ENCODE data around the gene LARGE1.

Gene LARGE1

DNA sequence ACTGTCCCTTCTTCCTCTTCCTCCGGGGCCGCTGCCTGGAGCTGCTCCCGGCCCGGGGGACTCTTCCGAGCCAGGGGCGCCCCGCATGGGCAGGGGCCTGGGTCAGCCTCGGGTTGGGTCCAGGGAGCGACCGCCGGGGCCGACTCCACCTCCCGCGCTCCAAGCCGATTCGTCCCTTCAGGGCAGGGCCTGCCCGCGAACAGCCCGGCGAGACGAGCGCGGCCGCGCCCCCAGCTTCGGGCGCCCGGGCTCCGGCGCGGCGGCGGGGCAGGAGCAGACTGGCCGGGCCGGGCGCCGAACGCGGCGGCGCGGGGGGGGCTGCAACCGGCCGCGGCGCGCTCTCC lies at the start of gene LARGE1:
LARGE1 (minus strand) TSS at position 280 of the 344 bp plus-strand sequence.
- DNase-seq, result peak; percentile 16

DNA sequence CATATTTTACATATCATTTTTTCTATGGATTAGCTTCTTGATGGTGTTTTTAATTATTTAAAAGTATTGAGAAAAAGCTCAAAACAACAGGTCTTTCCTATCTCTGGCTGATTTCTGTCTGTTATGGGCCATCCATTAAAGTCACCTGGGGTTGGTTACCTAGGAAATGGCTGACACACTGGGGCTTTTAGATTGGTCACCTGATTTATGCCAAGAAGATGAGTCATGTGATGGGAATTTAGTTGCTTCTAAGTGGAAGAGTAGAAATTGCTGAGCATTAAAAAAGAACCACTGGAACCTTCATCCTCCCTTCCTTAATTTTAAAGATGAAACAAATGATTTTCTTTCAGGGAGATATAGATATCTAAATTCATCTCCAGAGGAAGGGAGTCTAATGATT lies 48.8 kb upstream of the LARGE1 start:
- no peak for DNase-seq

GRCh38 chr22:33964121-33964520 lies 43.8 kb upstream of the LARGE1 start:
- no peak for DNase-seq

- no peak for DNase-seq
Observed at GRCh38 chr22:33962409-33962808, 42.1 kb upstream of the LARGE1 start.

DNA sequence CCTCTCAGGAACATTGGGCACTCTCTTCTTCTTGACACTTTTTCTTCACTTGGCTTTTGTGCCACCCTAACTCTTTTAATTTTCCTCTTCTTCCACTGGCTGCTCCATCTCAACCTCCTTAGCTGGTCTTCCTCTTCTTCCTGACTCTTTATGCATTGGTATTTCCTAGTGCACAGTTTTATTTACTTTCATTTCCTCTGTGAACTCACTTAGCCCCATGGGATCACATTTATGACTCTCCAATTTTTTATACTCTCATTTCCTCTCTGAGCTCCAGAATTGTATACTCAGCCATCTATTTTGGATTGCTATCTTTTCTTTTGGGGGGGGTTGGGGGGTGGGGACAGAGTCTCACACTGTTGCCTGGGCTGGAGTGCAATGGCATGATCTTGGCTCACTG lies 38.5 kb upstream of the LARGE1 start:
- no peak for DNase-seq

- DNase-seq, result no peak
Observed at GRCh38 chr22:33957086-33957485, 36.8 kb upstream of the LARGE1 start.

DNA sequence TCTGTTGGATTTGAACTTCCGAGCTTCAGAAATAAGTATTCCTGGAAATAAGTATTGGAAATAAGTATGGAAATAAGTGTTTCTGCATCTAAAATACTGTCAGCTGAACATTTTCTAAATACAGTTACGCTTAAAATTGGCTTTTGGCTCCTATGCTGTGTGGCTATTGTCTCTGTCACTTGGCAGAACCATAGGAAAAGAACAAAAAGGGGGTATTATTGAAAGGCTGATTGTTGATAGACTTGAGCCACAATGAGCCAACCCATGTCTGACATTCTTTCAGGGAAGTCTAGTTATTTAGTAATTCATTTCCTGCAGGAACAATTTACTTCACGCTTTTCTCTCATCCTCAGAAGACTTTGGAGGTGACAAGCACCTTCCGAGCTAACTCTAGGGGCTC lies 32.5 kb upstream of the LARGE1 start:
- no peak for DNase-seq

DNA sequence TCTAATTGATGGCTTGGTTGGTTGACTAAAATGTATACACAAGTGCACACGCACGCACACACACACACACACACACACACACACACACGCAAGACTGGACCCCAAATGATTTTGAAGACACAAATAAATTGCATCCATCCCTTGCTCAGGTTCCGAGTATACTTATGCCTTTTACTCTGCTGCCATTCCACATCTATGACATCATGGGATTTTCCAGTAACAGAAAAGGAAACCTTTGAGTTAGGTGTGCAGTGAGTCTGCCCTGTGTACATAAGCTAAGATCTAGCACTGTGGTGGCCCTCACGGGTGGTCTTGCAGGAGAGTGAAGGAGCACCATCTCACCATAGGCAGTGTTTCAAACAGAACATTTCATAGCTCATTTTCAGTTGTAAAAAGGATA lies 20.5 kb upstream of the LARGE1 start:
- no peak for DNase-seq

DNA sequence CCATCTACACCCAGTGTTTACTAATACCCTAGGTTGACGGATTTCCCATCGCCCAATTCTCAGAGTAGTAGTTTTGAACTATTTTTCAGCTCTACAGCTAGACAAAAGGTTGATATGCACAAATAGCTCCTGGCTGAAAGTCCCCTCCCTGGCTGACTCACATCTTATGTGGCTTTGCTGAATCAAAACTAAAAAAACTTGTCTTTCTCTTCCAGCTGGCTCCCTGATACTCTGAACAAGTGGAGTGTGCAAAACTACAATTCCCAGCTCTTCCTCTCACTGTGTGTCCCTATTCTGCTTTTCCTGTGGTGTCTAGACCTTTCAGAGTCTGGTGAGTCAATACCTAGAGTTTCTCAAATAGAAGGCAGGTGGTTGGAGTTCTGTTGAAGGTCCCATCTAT lies 12.7 kb upstream of the LARGE1 start:
- DNase-seq, result no peak

DNA sequence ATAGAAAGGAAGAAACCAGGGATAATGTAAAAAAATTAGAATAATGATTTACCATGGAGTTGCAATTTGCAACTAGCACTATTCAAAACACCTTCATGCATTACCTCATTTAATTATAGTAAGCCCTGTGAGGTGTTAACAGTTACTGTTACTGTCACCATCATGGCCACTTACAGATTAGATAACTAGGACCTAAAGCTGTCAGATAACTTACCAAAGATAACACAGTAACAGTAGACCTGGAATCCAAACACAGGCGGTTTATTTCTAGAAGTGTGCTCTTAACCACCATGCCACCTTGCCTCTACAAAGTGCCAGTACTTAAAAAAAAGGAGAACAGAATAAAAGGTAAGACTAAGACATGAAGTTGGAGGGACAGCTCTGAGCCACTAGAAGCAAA lies 11.1 kb upstream of the LARGE1 start:
- DNase-seq, result no peak

DNA sequence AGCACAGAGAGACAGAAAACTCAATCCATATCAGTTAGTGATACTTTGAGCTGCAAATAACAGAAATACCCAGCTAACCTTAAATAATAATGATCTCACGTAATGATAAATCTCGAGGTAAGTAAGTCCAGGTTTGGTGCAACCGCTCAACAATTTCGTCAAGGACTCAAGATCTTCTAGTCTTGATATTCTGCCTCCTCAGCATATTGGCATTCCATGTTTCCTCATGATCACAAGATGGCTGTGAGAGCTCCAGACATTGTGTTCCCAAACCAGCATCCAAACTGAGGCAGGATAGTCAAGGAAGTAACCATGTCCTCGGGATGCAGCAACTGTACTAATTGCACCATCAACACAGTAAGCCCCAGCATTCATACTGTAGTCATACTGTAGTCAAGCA lies 7.5 kb upstream of the LARGE1 start:
- no peak for DNase-seq

DNA sequence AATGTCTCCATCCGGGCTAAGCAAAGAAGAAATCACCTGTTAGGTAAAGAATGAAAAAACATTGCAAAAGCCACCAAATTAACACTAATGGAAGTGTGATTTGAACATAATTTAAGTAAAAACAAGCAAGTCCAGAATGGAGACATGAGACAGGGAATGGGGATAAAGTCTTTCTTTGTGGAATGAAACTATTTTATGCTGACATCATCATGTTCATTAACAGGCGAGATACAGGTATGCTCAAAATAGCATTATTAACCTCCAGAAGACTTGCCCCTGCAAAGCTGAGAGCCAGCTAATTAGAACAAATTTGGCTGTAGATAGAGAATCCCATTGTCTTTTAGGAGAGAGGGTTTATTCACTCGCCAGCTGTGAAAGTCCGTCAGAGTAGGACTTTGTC lies 4.9 kb upstream of the LARGE1 start:
- DNase-seq, result no peak

- DNase-seq, result no peak
Observed at GRCh38 chr22:33923660-33924246, 3.5 kb upstream of the LARGE1 start.

GRCh38 chr22:33923033-33923432 lies 2.8 kb upstream of the LARGE1 start:
- DNase-seq, result no peak

DNA sequence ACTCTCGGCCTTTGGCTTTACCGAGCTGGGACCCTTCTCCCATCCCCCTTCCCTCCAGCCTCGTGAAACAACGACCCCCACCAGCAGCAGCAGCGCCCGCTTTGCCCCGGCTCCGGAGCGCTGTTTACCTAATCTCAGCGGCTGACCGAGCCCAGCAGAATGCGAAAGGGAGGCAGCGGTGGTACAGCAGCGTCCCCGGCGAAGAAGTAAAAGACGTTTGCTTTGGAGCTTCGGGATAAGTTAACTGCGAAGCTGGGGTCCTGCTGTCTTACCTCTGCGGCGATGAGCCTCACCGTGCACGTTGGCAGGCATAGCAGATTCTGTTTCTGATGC lies 2.0 kb upstream of the LARGE1 start:
- peak; percentile 17 for DNase-seq

GRCh38 chr22:33921525-33922348 lies 1.5 kb upstream of the LARGE1 start:
- peak; percentile 19 for DNase-seq

DNA sequence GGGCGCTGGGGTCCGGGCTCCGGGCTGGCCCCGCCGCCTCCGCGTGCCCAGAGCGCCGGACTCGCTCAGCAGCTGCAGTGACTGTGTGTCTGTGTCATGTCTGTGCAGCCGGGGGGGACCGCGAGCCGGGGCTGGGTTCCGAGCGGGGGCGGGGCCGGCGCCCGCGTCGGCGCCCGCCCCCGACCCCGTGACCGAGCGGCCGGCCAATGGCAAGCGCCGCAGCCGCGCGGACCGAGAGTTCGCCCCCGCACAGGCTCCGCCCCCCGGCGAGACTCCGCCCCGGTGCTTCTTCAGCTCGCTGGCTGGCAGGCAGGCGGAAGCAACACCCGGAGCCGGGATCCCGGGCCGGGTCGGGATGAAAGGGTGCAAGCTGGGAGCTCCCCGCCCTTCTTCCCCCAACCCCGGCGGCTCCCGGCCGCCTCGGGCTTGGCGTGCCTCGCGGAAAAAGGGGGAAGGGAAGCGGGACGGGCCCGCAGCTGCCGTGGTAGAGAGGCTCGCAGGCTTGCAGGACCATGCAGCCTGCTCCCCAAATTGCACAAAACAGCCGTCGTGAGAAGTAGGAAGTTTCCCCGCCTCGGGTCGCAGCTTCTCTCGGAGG lies 750 bp upstream of the LARGE1 start:
- DNase-seq, result peak; percentile 83

DNA sequence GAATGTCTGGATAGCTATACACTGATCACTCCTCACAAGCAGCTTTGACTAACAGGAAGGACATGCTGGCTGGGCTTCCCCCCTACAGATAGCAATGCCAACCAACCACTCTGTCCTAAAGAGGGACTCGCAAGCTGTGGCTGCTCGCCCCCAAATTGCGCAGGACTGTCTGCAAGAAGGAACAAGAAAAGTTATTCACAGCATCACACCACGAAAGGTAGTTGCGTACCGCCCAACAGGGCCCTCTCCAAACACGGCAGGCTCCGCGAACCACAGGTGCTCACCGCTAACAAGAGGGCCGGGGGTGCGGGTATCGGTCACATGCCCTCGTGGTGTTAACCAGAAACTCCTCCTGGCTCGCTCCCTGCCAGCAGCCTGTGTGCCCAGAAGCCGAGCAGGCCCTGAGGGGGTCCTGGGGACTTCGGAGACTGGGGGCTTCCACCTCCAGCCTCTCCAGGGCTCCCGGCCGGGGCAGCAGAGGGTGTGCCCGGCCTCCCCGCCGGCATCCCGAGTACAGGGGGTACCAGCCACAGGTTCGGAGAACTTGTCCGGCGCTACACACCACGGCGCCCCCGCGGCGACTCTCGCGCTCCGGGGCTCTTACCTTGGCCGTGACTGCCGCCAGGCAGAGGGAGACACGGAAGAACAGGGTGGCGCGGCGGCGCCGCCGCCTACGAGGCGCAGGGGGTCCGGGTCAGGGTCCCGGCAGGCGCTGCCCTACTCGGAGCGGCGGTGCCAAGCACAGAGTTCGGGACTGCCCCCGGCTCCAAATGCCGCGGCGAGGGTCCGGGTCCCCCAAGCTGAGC lies 682 bp downstream of the LARGE1 start:
- DNase-seq, result peak; percentile 16

DNA sequence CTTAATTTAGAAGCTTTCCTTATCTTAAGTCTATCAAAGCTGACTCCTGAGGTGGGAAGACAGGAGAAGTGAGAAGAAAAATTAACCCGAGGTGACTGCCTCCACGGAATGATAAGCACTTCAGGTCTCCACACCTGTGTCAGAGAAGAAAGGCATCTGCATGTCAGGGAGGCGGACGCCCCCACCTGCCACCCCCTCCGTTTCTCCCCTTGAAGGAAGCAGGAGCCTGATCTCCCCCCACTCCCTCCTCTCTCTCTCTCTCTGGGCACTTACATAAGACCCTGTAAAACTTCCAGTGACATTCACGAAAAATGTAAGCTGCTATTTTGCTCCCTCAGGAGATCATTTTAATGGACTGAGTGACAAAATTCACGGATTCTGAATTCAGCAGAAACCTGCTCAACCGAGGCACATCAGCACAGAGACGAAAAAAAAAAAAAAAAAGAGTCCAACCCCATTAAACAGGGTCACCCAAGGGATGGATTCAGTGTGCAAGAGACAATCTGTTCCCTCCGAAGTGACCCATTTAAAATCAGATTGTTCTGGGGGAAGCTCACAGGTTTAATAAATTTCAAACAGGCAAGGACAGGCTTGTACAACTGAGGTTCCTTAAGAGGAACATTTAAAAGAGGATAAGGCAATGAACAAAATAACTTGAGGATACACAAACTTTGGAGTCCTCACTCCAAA lies 1.5 kb downstream of the LARGE1 start:
- no peak for DNase-seq

- no peak for DNase-seq
Observed at GRCh38 chr22:33917744-33918406, 2.4 kb downstream of the LARGE1 start.

DNA sequence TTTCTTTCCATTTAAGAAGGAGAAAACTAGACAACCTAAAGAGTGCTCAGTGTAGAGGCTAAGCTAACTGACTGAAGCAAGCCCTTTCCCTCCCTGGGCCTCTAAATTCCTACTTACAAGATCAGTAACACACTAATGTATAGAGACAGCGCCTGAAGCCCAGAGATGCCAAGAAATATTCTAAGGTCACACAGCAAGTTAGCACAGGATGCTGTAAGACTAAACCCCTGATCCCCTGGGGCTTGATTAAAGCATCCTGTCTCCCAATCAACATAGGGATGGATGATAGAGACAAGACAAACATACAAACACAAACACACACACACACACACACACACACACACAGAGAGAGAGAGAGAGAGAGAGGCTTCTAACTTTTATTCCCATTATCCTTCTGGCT lies 5.6 kb downstream of the LARGE1 start:
- no peak for DNase-seq

GRCh38 chr22:33914131-33914530 lies 6.1 kb downstream of the LARGE1 start:
- DNase-seq, result no peak

GRCh38 chr22:33913188-33913587 lies 7.1 kb downstream of the LARGE1 start:
- DNase-seq, result no peak

All from activated T-cell treated with anti-CD3 and anti-CD28 coated beads, Interleukin-2, amount 50 U/mL, for 1 hour (primary cell).